GM23248 (cell line): Measurements from ENCODE around the gene PP2D1.

Source experiments
- EZH2 ChIP-seq: fragments of 200-600 bp; sonication (generic); IDR thresholded peaks from 2 replicates; pipeline ENCODE4 v1.6.1; 2018; ENCODE audit warnings: antibody characterized with exemption, mild to moderate bottlenecking; ENCODE audit not compliant: insufficient read depth, poor library complexity, severe bottlenecking
- EZH2phosphoT487 ChIP-seq: fragments of 200-600 bp; sonication (generic); IDR thresholded peaks from 2 replicates; pipeline ENCODE4 v1.6.1; 2018; ENCODE audit warnings: antibody characterized with exemption, moderate library complexity, mild to moderate bottlenecking, low read depth; ENCODE audit not compliant: insufficient read depth

- TF ChIP-seq EZH2 (no peak), EZH2phosphoT487 (no peak)
Measured at GRCh38 chr3:19961960-19962359, 50.1 kb downstream of the PP2D1 start.
